Measurements from ENCODE around the gene TBL1XR1. TPM values are rescaled to one million over a fixed set of nuclear protein-coding genes. Genes with fewer than 3 reads are reported as not detected.
"Not testable (repeated sequence)": the region's sequence is repeated elsewhere in the genome, so short reads cannot be mapped to it uniquely, and the experiment has no call there.

TBL1XR1 gene
- total RNA-seq, 1 donor from 2014 or later: 275 TPM

DNA sequence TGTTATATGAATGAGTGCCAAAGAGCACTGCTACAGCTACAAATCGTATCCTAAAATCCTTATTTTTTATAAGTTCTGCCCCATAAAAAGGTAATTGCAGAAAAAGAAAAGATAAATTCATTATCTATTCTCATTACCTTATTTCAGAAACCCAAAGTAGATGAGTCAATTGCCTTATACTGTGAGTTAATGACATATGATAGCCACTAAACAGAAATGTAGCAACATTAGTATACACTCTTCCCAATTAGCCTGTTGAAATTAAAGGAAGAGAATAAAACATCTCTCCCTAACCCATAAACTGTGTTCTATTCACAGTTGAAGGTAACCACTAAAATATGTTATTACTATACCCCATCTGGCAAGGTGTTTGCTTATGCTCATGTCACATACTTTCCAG is 11.0 kb downstream of the TBL1XR1 start:
- DNase-seq (ENCODE audit: low spot score): no peak
- H3K4me3 ChIP-seq: no peak overlapping the region
- H3K4me1 ChIP-seq: peaks cover 12% of the 10 kb centered on the region
- H3K36me3 ChIP-seq: no peaks in the 10 kb centered on the region
- H3K9me3 ChIP-seq (ENCODE audit: low read depth): no peaks in the 10 kb centered on the region
- H3K79me2 ChIP-seq (ENCODE audit: low read depth): peaks cover 100% of the 10 kb centered on the region
- H3K9ac ChIP-seq: no peak overlapping the region
- Mint-ChIP-seq H3K9me3 (peaks cover 64% of the 10 kb centered on the region), H3K36me3 (peaks cover 53% of the 10 kb centered on the region), H3K4me3 (no peak overlapping the region), H3K27ac (no peak overlapping the region), H3K27me3 (ENCODE audit: insufficient read depth, low read depth) (peaks cover 12% of the 10 kb centered on the region), H3K4me1 (peaks cover 6% of the 10 kb centered on the region)
- H3K4me2 ChIP-seq: no peak overlapping the region
- H3K27ac ChIP-seq: no peak overlapping the region
- H4K20me1 ChIP-seq (ENCODE audit: low read depth): peaks cover 100% of the 10 kb centered on the region
- TF ChIP-seq CTCF (IDR thresholded peaks at IDR 0.05) (no peak), EZH2phosphoT487 (IDR thresholded peaks at IDR 0.05) (no peak), EZH2 (IDR thresholded peaks at IDR 0.05) (no peak)
- H3K27me3 ChIP-seq: no peaks in the 10 kb centered on the region
- peaks cover 4% of the 10 kb centered on the region for H3F3A ChIP-seq (ENCODE audit: low read depth)
- H2AFZ ChIP-seq (replicated peaks): no peak overlapping the region

GRCh38 chr3:177185035-177185574 is 12.2 kb downstream of the TBL1XR1 start:
- Histone ChIP-seq H3K27ac (no peak overlapping the region), H3K36me3 (no peaks in the 10 kb centered on the region), H3K4me3 (no peak overlapping the region), H4K20me1 (ENCODE audit: low read depth) (peaks cover 100% of the 10 kb centered on the region), H2AFZ (replicated peaks) (no peak overlapping the region), H3F3A (ENCODE audit: low read depth) (no peaks in the 10 kb centered on the region), H3K27me3 (no peaks in the 10 kb centered on the region), H3K9me3 (ENCODE audit: low read depth) (no peaks in the 10 kb centered on the region), H3K79me2 (ENCODE audit: low read depth) (peaks cover 100% of the 10 kb centered on the region), H3K4me1 (no peaks in the 10 kb centered on the region), H3K4me2 (no peak overlapping the region), H3K9ac (no peak overlapping the region)
- peaks cover 67% of the 10 kb centered on the region for H3K9me3 Mint-ChIP-seq
- no peak overlapping the region for H3K27ac Mint-ChIP-seq
- H3K36me3 Mint-ChIP-seq: peaks cover 52% of the 10 kb centered on the region
- H3K27me3 Mint-ChIP-seq (ENCODE audit: insufficient read depth, low read depth): peaks cover 15% of the 10 kb centered on the region
- no peak for DNase-seq (ENCODE audit: low spot score)
- TF ChIP-seq EZH2 (IDR thresholded peaks at IDR 0.05): no peak
- no peak for TF ChIP-seq EZH2phosphoT487 (IDR thresholded peaks at IDR 0.05)
- TF ChIP-seq CTCF (IDR thresholded peaks at IDR 0.05): no peak
- H3K4me3 Mint-ChIP-seq: no peak overlapping the region
- H3K4me1 Mint-ChIP-seq: no peaks in the 10 kb centered on the region

- H3K36me3 Mint-ChIP-seq: peaks cover 52% of the 10 kb centered on the region
- Histone ChIP-seq H4K20me1 (ENCODE audit: low read depth) (peaks cover 100% of the 10 kb centered on the region), H3K79me2 (ENCODE audit: low read depth) (peaks cover 100% of the 10 kb centered on the region)
- DNase-seq (ENCODE audit: low spot score); H3K36me3 ChIP-seq; H3K27ac Mint-ChIP-seq; H3K4me1 Mint-ChIP-seq; H3K9me3 ChIP-seq (ENCODE audit: low read depth); H3K4me1 ChIP-seq; H3K4me3 ChIP-seq; H3K27ac ChIP-seq; H3K9ac ChIP-seq; H3K4me3 Mint-ChIP-seq; H3F3A ChIP-seq (ENCODE audit: low read depth); H2AFZ ChIP-seq (replicated peaks); H3K27me3 ChIP-seq; H3K4me2 ChIP-seq: not testable (repeated sequence)
- peaks cover 15% of the 10 kb centered on the region for H3K27me3 Mint-ChIP-seq (ENCODE audit: insufficient read depth, low read depth)
- peaks cover 69% of the 10 kb centered on the region for H3K9me3 Mint-ChIP-seq
These were observed 12.7 kb downstream of the TBL1XR1 start for GRCh38 chr3:177184602-177185001.

DNA sequence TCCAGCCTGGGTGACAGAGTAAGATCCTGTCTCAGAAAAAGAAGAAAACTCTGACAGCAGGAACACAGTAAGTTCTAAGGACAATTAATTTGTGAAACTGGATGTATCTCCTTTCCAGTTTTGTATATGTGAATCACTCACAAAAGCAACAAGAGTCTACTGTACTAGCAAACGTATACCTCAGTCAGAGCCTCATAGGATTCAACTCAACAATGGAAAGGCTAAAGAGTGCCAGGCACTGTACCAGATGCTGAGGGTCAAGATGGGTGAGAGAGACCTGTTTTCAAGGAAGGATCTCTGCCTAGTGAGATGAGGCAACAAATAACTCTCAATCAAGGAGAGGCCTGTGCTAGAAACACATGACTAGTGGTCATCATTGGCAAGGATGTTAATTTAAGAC is 14.9 kb downstream of the TBL1XR1 start:
- H3K4me1 Mint-ChIP-seq: no peaks in the 10 kb centered on the region
- no peak overlapping the region for H3K27ac Mint-ChIP-seq

More for the DNA sequence above, 14.9 kb downstream of the TBL1XR1 start:
- no peak overlapping the region for H3K27ac ChIP-seq
- peaks cover 15% of the 10 kb centered on the region for H3K27me3 Mint-ChIP-seq (ENCODE audit: insufficient read depth, low read depth)
- no peaks in the 10 kb centered on the region for H3F3A ChIP-seq (ENCODE audit: low read depth)
- H3K36me3 Mint-ChIP-seq: peaks cover 64% of the 10 kb centered on the region
- H3K79me2 ChIP-seq (ENCODE audit: low read depth): peaks cover 100% of the 10 kb centered on the region
- H3K27me3 ChIP-seq: no peaks in the 10 kb centered on the region
- DNase-seq (ENCODE audit: low spot score): no peak
- H3K4me3 ChIP-seq: no peak overlapping the region
- H3K9me3 ChIP-seq (ENCODE audit: low read depth): no peaks in the 10 kb centered on the region
- no peak overlapping the region for H3K4me3 Mint-ChIP-seq
- H3K4me1 ChIP-seq: no peaks in the 10 kb centered on the region
- H3K4me2 ChIP-seq: no peak overlapping the region
- no peaks in the 10 kb centered on the region for H3K36me3 ChIP-seq
- no peak for TF ChIP-seq EZH2phosphoT487 (IDR thresholded peaks at IDR 0.05)
- no peak for TF ChIP-seq EZH2 (IDR thresholded peaks at IDR 0.05)
- TF ChIP-seq CTCF (IDR thresholded peaks at IDR 0.05): no peak
- H3K9ac ChIP-seq: no peak overlapping the region
- peaks cover 77% of the 10 kb centered on the region for H3K9me3 Mint-ChIP-seq
- no peak overlapping the region for H2AFZ ChIP-seq (replicated peaks)
- H4K20me1 ChIP-seq (ENCODE audit: low read depth): peaks cover 100% of the 10 kb centered on the region

Data from neural progenitor cell (in vitro differentiated cells).